ENCODE results near the gene MPHOSPH6. TPM values are rescaled to one million over a fixed set of nuclear protein-coding genes. Genes with fewer than 3 reads are reported as not detected.
"Not testable (repeated sequence)": the region's sequence is repeated elsewhere in the genome, so short reads cannot be mapped to it uniquely, and the experiment has no call there.

The MPHOSPH6 gene
- polyA plus RNA-seq, 3 donors: 5.7 to 24.3 (median 23.1) TPM

DNA sequence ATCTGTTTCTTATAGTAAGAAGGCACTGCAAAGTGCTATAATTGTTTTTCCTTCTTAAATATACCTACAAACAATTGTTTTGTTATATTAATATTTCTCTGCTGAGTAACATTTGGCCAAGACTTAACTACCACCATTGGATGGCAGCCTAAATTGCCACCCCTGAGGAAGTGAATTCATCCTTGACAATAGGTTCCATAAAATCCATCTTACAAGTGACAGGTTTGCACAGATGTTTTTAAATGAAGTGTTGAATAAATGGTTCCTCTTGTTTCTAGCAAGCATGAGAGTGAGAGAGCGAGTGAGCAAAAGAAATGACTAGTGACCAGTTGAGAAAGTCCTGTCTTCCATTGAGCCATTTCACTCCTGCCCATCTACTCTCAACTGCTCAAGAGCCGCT lies 8.3 kb upstream of the MPHOSPH6 start:
- H3K27ac ChIP-seq (ENCODE audit: low read depth, low read length): no peak overlapping the region
- WGBS, 3 donors: 78 to 89% (median 80%) methylated on average over 2 of the region's 2 CpGs

- H3K27ac ChIP-seq (ENCODE audit: low read depth, low read length): no peak overlapping the region
- 84 to 92% (median 90%) methylated on average over 4 of the region's 4 CpGs for WGBS, 3 donors
Observed at GRCh38 chr16:82177555-82177954, 7.5 kb upstream of the MPHOSPH6 start.

DNA sequence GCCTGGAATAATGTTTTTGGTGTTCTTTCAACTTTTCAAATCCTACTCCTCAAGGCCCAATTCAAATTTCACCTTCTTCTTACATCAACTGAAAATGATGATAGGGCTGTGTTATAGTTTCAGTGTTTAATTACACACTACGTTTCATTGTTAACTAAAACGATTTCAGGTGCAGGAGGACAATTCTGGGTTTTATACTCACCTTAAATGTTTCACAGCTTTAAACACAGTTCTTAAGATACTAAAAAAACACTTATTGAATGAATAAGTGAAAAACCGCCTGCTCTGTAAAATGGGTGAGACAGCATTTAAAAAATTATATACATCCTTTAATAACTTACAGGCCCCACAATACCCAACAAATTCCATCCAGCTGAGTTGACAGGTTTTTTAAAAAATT lies 6.2 kb upstream of the MPHOSPH6 start:
- 88 to 92% (median 90%) methylated on average over 3 of the region's 3 CpGs for WGBS, 3 donors
- no peak overlapping the region for H3K27ac ChIP-seq (ENCODE audit: low read depth, low read length)

GRCh38 chr16:82175627-82176026 lies 5.6 kb upstream of the MPHOSPH6 start:
- 55 to 67% (median 56%) methylated on average over 4 of the region's 4 CpGs for WGBS, 3 donors
- H3K27ac ChIP-seq (ENCODE audit: low read depth, low read length): no peak overlapping the region

DNA sequence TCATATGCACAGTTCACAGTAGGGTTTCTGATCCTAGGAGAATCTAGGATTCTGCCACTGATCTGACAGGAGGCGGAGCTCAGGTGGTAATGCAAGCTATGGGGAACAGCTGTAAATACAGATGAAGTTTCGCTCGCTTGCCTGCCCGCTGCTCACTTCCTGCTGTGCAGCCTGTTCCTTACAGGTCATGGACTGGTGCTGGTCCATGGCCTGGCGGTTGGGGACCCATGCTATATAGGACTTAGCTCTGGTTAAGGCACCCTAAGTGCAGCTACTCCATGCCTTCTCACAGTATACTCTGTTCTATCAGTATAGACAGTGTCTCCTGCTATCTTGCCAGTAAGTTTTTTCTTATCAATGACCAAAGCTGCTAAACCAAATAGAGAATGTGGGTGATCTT lies 2.4 kb downstream of the MPHOSPH6 start:
- no peak overlapping the region for H3K27ac ChIP-seq (ENCODE audit: low read depth, low read length)
- WGBS, 3 donors: 97 to 99% (median 97%) methylated on average over 5 of the region's 5 CpGs

DNA sequence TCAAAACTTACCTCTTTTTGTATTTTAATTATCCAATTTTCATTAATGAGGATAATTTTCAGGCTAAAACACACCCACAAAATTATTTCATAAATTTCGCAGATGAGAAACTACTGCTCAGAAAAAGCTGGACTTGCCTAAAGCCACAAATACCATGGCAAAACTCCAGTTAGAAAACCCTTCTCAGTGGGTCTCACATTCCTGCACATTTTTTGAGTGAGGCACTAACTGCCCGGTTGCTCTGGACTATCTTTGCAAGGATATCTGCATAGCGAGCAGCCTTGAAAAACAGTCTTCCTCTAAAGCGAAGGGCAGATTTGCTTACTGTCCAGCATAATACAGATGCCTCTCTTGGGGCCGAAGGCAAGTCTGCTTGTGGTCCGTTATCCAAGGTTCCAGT lies 9.8 kb downstream of the MPHOSPH6 start:
- WGBS, 3 donors: 78 to 90% (median 84%) methylated on average over 6 of the region's 6 CpGs
- H3K27ac ChIP-seq (ENCODE audit: low read depth, low read length): no peak overlapping the region

GRCh38 chr16:82157836-82158235 lies 12.2 kb downstream of the MPHOSPH6 start:
- 76 to 87% (median 84%) methylated on average over 5 of the region's 5 CpGs for WGBS, 3 donors
- H3K27ac ChIP-seq (ENCODE audit: low read depth, low read length): no peak overlapping the region

GRCh38 chr16:82157534-82157812 lies 12.6 kb downstream of the MPHOSPH6 start:
- WGBS, 3 donors: 60 to 71% (median 61%) methylated on average over 2 of the region's 2 CpGs

GRCh38 chr16:82156761-82157533 lies 13.1 kb downstream of the MPHOSPH6 start:
- 86 to 96% (median 87%) methylated on average over 14 of the region's 14 CpGs for WGBS, 3 donors
- H3K27ac ChIP-seq (ENCODE audit: low read depth, low read length): no peak overlapping the region

More at GRCh38 chr16:82157534-82157812, 12.6 kb downstream of the MPHOSPH6 start:
- no peak overlapping the region for H3K27ac ChIP-seq (ENCODE audit: low read depth, low read length)

GRCh38 chr16:82152641-82153112 lies 17.3 kb downstream of the MPHOSPH6 start:
- WGBS, 3 donors: 79 to 88% (median 85%) methylated on average over 8 of the region's 8 CpGs
- H3K27ac ChIP-seq (ENCODE audit: low read depth, low read length): no peak overlapping the region

DNA sequence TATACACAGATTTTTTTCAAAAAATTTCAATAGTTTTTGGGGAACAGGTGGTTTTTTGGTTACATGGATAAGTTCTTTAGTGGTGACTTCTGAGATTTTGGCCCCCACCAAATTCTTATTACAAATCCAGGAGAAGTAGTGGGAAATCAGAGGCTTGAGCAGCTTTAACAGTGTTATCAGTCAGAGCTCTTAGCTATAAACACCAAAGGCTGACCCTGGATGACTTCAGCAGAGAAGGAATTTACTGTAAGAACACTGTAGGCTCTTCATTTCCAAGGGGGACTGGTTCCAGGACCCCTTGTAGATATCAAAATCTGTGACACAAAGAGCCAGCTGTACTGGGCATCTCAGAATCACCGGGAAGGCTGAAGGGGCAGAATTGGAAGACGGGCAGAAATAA lies 17.8 kb downstream of the MPHOSPH6 start:
- no peak overlapping the region for H3K27ac ChIP-seq (ENCODE audit: low read depth, low read length)
- WGBS, 3 donors: 84 to 100% (median 92%) methylated on average over 2 of the region's 2 CpGs

DNA sequence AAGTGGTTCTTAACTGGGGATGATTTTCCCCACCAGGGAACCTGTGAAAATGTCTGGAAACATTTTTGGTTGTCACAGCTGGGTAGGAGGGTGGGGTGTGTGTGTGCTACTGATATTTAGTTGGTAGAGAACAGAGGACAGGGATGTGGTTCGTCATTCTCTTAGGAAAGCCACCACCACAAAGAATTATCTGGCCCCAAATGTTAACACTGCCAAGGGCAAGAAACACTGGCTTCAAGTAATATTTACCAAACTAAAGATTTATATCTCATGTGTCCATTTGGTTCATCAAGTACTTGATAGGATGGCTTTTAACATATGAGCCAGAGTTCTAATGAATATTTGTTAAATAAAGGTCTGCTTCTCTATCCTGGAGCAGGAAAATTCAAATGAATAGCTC lies 19.5 kb downstream of the MPHOSPH6 start:
- 81 to 98% (median 90%) methylated on average over 1 of the region's 1 CpG for WGBS, 3 donors
- no peak overlapping the region for H3K27ac ChIP-seq (ENCODE audit: low read depth, low read length)

GRCh38 chr16:82149536-82149935 lies 20.5 kb downstream of the MPHOSPH6 start:
- WGBS, 3 donors: 84 to 92% (median 85%) methylated on average over 2 of the region's 2 CpGs
- no peak overlapping the region for H3K27ac ChIP-seq (ENCODE audit: low read depth, low read length)

- 98 to 100% (median 99%) methylated on average over 5 of the region's 5 CpGs for WGBS, 3 donors
- no peak overlapping the region for H3K27ac ChIP-seq (ENCODE audit: low read depth, low read length)
Observed at GRCh38 chr16:82147546-82147945, 22.5 kb downstream of the MPHOSPH6 start.

DNA sequence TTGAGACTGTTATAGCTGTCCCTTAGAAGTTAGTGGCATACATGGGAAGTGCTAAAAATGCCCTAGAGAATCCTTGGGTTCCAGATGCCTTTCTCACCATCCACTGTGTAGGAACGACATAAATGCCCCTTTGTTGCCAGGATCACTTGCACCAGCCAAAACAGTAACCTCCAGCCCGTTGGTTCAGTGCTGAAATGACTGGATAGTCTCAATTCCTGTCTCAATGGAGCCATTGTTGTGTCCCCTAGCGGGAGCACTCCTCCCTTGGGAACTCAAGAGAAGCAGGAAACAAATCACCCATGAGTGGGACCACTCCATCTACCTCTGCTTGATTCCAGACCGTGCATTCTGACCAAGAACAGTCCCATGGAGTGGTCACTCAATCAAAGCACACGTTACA lies 23.1 kb downstream of the MPHOSPH6 start:
- no peak overlapping the region for H3K27ac ChIP-seq (ENCODE audit: low read depth, low read length)
- 90 to 96% (median 94%) methylated on average over 5 of the region's 5 CpGs for WGBS, 3 donors

- no peak overlapping the region for H3K27ac ChIP-seq (ENCODE audit: low read depth, low read length)
- WGBS, 3 donors: 63 to 80% (median 64%) methylated on average over 3 of the region's 3 CpGs
Observed at GRCh38 chr16:82146556-82146955, 23.5 kb downstream of the MPHOSPH6 start.

DNA sequence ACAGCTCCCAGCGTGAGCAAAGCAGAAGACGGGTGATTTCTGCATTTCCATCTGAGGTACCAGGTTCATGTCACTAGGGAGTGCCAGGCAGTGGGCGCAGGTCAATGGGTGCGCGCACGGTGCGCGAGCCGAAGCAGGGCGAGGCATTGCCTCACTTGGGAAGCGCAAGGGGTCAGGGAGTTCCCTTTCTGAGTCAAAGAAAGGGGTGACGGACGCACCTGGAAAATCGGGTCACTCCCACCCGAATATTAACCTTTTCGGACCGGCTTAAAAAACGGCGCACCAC lies 30.8 kb downstream of the MPHOSPH6 start:
- not testable (repeated sequence) for H3K27ac ChIP-seq (ENCODE audit: low read depth, low read length)
- 67 to 89% (median 82%) methylated on average over 19 of the region's 19 CpGs for WGBS, 3 donors

GRCh38 chr16:82138478-82139285 lies 31.3 kb downstream of the MPHOSPH6 start:
- no peak overlapping the region for H3K27ac ChIP-seq (ENCODE audit: low read depth, low read length)
- 75 to 92% (median 86%) methylated on average over 15 of the region's 15 CpGs for WGBS, 3 donors

DNA sequence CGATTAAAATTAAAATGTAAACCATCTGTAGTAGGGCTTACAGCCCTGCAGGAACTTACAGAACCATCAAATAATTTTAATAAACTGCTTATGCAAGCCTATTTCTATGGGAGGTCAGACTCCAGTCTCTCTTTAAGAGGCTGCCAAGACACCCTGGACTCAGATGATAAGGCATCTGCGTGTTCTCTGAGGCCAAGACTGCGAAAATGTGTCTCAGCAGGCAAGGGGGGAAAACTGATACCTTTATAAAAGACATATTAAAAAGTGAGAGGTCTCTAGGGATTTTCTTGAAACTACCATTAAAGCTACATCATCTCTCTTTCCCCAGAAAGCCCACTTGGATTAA lies 32.2 kb downstream of the MPHOSPH6 start:
- WGBS, 3 donors: 54 to 70% (median 62%) methylated on average over 3 of the region's 3 CpGs
- H3K27ac ChIP-seq (ENCODE audit: low read depth, low read length): no peak overlapping the region

Data from adipose tissue (tissue), 3 donors.